ENCODE measurements around the gene CDH13.

DNA sequence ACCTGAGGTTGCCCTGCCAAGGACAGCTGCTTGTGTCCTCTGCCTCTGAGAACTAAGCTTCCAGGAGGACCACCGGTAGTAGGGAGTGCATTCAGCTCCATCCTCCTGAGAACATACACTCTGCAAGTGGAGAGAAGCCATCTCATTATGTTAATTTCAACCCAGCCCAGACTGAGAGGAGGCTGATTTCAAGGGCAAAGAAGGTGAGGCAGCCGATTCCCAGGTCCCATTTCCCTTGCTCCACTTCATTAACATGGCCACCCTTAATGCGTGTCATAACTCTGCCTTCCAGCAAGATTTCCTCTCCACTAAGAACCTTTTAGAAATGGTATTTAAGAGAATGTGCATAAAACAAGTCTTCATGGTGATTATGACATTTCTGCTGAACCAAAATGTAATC lies 72.5 kb downstream of the CDH13 start:
- TF ChIP-seq POLR2AphosphoS5 (IDR thresholded peaks at IDR 0.05) (no peak), CTCF (IDR thresholded peaks at IDR 0.05; ENCODE audit: poor library complexity, severe bottlenecking) (no peak), EP300 (conservative IDR thresholded peaks at IDR 0.05; ENCODE audit: poor library complexity, severe bottlenecking) (no peak), RAD21 (conservative IDR thresholded peaks at IDR 0.05) (no peak), EZH2 (IDR thresholded peaks at IDR 0.05; ENCODE audit: borderline replicate concordance, insufficient read depth, low read length, poor library complexity, severe bottlenecking) (no peak), TAF1 (IDR thresholded peaks at IDR 0.05; ENCODE audit: low read depth) (no peak), SMC3 (conservative IDR thresholded peaks at IDR 0.05; ENCODE audit: poor library complexity) (no peak), MXI1 (conservative IDR thresholded peaks at IDR 0.05; ENCODE audit: poor library complexity, severe bottlenecking) (no peak)
- TF ChIP-seq, protein P1, sequence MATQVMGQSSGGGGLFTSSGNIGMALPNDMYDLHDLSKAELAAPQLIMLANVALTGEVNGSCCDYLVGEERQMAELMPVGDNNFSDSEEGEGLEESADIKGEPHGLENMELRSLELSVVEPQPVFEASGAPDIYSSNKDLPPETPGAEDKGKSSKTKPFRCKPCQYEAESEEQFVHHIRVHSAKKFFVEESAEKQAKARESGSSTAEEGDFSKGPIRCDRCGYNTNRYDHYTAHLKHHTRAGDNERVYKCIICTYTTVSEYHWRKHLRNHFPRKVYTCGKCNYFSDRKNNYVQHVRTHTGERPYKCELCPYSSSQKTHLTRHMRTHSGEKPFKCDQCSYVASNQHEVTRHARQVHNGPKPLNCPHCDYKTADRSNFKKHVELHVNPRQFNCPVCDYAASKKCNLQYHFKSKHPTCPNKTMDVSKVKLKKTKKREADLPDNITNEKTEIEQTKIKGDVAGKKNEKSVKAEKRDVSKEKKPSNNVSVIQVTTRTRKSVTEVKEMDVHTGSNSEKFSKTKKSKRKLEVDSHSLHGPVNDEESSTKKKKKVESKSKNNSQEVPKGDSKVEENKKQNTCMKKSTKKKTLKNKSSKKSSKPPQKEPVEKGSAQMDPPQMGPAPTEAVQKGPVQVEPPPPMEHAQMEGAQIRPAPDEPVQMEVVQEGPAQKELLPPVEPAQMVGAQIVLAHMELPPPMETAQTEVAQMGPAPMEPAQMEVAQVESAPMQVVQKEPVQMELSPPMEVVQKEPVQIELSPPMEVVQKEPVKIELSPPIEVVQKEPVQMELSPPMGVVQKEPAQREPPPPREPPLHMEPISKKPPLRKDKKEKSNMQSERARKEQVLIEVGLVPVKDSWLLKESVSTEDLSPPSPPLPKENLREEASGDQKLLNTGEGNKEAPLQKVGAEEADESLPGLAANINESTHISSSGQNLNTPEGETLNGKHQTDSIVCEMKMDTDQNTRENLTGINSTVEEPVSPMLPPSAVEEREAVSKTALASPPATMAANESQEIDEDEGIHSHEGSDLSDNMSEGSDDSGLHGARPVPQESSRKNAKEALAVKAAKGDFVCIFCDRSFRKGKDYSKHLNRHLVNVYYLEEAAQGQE (IDR thresholded peaks at IDR 0.05; ENCODE audit: borderline replicate concordance): no peak

Measured in neural cell (in vitro differentiated cells).